ENCODE results near the gene RTTN.

The RTTN gene

GRCh38 chr18:70232261-70232660 lies 26.8 kb upstream of the RTTN start (continued):
- TF ChIP-seq TCF4 (CRISPR knock-in tag; IDR thresholded peaks at IDR 0.05; ENCODE audit: borderline replicate concordance) (no peak), BACH2 (CRISPR knock-in tag; IDR thresholded peaks at IDR 0.05; ENCODE audit: borderline replicate concordance) (no peak), ISL1 (CRISPR knock-in tag; IDR thresholded peaks at IDR 0.05) (no peak), ZFP3 (CRISPR knock-in tag; IDR thresholded peaks at IDR 0.05) (no peak), ZC3H10 (CRISPR knock-in tag; IDR thresholded peaks at IDR 0.05) (no peak)

- ATAC-seq, result no peak
- TF ChIP-seq OSR1 (CRISPR knock-in tag; IDR thresholded peaks at IDR 0.05) (no peak), ISL1 (CRISPR knock-in tag; IDR thresholded peaks at IDR 0.05) (no peak), TCF4 (CRISPR knock-in tag; IDR thresholded peaks at IDR 0.05; ENCODE audit: borderline replicate concordance) (no peak), TOX (CRISPR knock-in tag; IDR thresholded peaks at IDR 0.05; ENCODE audit: borderline replicate concordance) (no peak), CREB5 (CRISPR knock-in tag; IDR thresholded peaks at IDR 0.05; ENCODE audit: low read depth) (no peak), CSDC2 (CRISPR knock-in tag; IDR thresholded peaks at IDR 0.05) (no peak), ESRRG (CRISPR knock-in tag; IDR thresholded peaks at IDR 0.05) (no peak), PATZ1 (CRISPR knock-in tag; IDR thresholded peaks at IDR 0.05; ENCODE audit: borderline replicate concordance) (no peak), ZNF8 (CRISPR knock-in tag; IDR thresholded peaks at IDR 0.05) (no peak), CSRNP3 (CRISPR knock-in tag; IDR thresholded peaks at IDR 0.05) (no peak), RARB (CRISPR knock-in tag; IDR thresholded peaks at IDR 0.05) (no peak), PPARA (CRISPR knock-in tag; IDR thresholded peaks at IDR 0.05; ENCODE audit: borderline replicate concordance) (no peak), BACH2 (CRISPR knock-in tag; IDR thresholded peaks at IDR 0.05; ENCODE audit: borderline replicate concordance) (no peak)
- TF ChIP-seq, protein P1, sequence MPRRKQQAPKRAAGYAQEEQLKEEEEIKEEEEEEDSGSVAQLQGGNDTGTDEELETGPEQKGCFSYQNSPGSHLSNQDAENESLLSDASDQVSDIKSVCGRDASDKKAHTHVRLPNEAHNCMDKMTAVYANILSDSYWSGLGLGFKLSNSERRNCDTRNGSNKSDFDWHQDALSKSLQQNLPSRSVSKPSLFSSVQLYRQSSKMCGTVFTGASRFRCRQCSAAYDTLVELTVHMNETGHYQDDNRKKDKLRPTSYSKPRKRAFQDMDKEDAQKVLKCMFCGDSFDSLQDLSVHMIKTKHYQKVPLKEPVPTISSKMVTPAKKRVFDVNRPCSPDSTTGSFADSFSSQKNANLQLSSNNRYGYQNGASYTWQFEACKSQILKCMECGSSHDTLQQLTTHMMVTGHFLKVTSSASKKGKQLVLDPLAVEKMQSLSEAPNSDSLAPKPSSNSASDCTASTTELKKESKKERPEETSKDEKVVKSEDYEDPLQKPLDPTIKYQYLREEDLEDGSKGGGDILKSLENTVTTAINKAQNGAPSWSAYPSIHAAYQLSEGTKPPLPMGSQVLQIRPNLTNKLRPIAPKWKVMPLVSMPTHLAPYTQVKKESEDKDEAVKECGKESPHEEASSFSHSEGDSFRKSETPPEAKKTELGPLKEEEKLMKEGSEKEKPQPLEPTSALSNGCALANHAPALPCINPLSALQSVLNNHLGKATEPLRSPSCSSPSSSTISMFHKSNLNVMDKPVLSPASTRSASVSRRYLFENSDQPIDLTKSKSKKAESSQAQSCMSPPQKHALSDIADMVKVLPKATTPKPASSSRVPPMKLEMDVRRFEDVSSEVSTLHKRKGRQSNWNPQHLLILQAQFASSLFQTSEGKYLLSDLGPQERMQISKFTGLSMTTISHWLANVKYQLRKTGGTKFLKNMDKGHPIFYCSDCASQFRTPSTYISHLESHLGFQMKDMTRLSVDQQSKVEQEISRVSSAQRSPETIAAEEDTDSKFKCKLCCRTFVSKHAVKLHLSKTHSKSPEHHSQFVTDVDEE (CRISPR knock-in tag; IDR thresholded peaks at IDR 0.05), result no peak
These were observed 24.2 kb upstream of the RTTN start for GRCh38 chr18:70229639-70230038.

- ATAC-seq, result no peak
- TF ChIP-seq RARB (CRISPR knock-in tag; IDR thresholded peaks at IDR 0.05), result no peak
- TF ChIP-seq ZFP30 (CRISPR knock-in tag; IDR thresholded peaks at IDR 0.05), result no peak
- no peak for TF ChIP-seq TCF4 (CRISPR knock-in tag; IDR thresholded peaks at IDR 0.05; ENCODE audit: borderline replicate concordance)
- no peak for TF ChIP-seq OSR1 (CRISPR knock-in tag; IDR thresholded peaks at IDR 0.05)
- TF ChIP-seq ARNTL (CRISPR knock-in tag; IDR thresholded peaks at IDR 0.05; ENCODE audit: borderline replicate concordance, low read depth), result no peak
- TF ChIP-seq PATZ1 (CRISPR knock-in tag; IDR thresholded peaks at IDR 0.05; ENCODE audit: borderline replicate concordance), result no peak
- no peak for TF ChIP-seq GLIS3 (CRISPR knock-in tag; IDR thresholded peaks at IDR 0.05)
- no peak for TF ChIP-seq ZC3H10 (CRISPR knock-in tag; IDR thresholded peaks at IDR 0.05)
- TF ChIP-seq, protein P1 (CRISPR knock-in tag; IDR thresholded peaks at IDR 0.05), result no peak
- TF ChIP-seq ZFP3 (CRISPR knock-in tag; IDR thresholded peaks at IDR 0.05), result no peak
- TF ChIP-seq ESRRG (CRISPR knock-in tag; IDR thresholded peaks at IDR 0.05), result no peak
These were observed 23.0 kb upstream of the RTTN start for GRCh38 chr18:70228536-70228935.
